ENCODE results near the gene GBP2. TPM values are rescaled to one million over a fixed set of nuclear protein-coding genes. Genes with fewer than 3 reads are reported as not detected.

GBP2 gene
- total and polyA plus RNA-seq, 12 donors = 13.8 to 356 (median 204) TPM

- H3K27ac ChIP-seq = no peak overlapping the region
- no peaks in the 10 kb centered on the region for H3K9me3 ChIP-seq (replicated peaks in 1 of 3)
- no peaks in the 10 kb centered on the region for H3K4me1 ChIP-seq (replicated peaks in 1 of 2)
- no peak overlapping the region for H3K4me3 ChIP-seq
- intact Hi-C loops (cut with DNase I) = no loop called here
- H3K36me3 ChIP-seq (replicated peaks in 1 of 2) = no peaks in the 10 kb centered on the region
- WGBS, 4 donors = 75 to 85% (median 81%) methylated on average over 3 of the region's 3 CpGs
- TF ChIP-seq CTCF (IDR thresholded peaks at IDR 0.05) (no peak), POLR2A (IDR thresholded peaks at IDR 0.05) (no peak)
- no peak for DNase-seq
- no peaks in the 10 kb centered on the region for H3K27me3 ChIP-seq
These were observed 22.1 kb upstream of the GBP2 start for GRCh38 chr1:89147678-89148658.

- Histone ChIP-seq H3K36me3 (replicated peaks in 1 of 2) (no peaks in the 10 kb centered on the region), H3K9me3 (replicated peaks in 1 of 3) (no peaks in the 10 kb centered on the region), H3K4me3 (no peak overlapping the region), H3K4me1 (replicated peaks in 1 of 2) (peaks cover 0 to 8% of the 10 kb centered on the region in 2 donors), H3K27ac (no peak overlapping the region), H3K27me3 (no peaks in the 10 kb centered on the region)
- no peak for DNase-seq
- intact Hi-C loops (cut with DNase I) = no loop called here
- TF ChIP-seq CTCF (IDR thresholded peaks at IDR 0.05) = no peak
- no peak for TF ChIP-seq POLR2A (IDR thresholded peaks at IDR 0.05)
- WGBS, 4 donors = 81 to 86% (median 83%) methylated on average over 3 of the region's 3 CpGs
These were observed 20.8 kb upstream of the GBP2 start for GRCh38 chr1:89146721-89147120.

- H3K4me3 ChIP-seq = no peak overlapping the region
- 85 to 90% (median 87%) methylated on average over 2 of the region's 2 CpGs for WGBS, 4 donors
- H3K9me3 ChIP-seq (replicated peaks in 1 of 3) = no peaks in the 10 kb centered on the region
- no peak overlapping the region for H3K27ac ChIP-seq
- H3K36me3 ChIP-seq (replicated peaks in 1 of 2) = no peaks in the 10 kb centered on the region
- TF ChIP-seq POLR2A (IDR thresholded peaks at IDR 0.05) (no peak), CTCF (IDR thresholded peaks at IDR 0.05) (no peak)
- peaks cover 0 to 10% of the 10 kb centered on the region in 2 donors for H3K4me1 ChIP-seq (replicated peaks in 1 of 2)
- DNase-seq = no peak
- no peaks in the 10 kb centered on the region for H3K27me3 ChIP-seq
- intact Hi-C loops (cut with DNase I) = no loop called here
These were observed 17.6 kb upstream of the GBP2 start for GRCh38 chr1:89143484-89143883.

- no peaks in the 10 kb centered on the region for H3K36me3 ChIP-seq (replicated peaks in 1 of 2)
- no peak overlapping the region for H3K4me3 ChIP-seq
- TF ChIP-seq POLR2A (IDR thresholded peaks at IDR 0.05) (no peak), CTCF (IDR thresholded peaks at IDR 0.05) (no peak)
- peaks cover 0 to 10% of the 10 kb centered on the region in 2 donors for H3K4me1 ChIP-seq (replicated peaks in 1 of 2)
- H3K9me3 ChIP-seq (replicated peaks in 1 of 3) = no peaks in the 10 kb centered on the region
- DNase-seq = peak in 4 of 7 donors; percentile 28 to 56 (median 48)
- intact Hi-C loops (cut with DNase I) = no loop called here
- H3K27me3 ChIP-seq = no peaks in the 10 kb centered on the region
- 57 to 64% (median 58%) methylated on average over 4 of the region's 4 CpGs for WGBS, 4 donors
- H3K27ac ChIP-seq = no peak overlapping the region
These were observed 16.2 kb upstream of the GBP2 start for GRCh38 chr1:89142160-89142559.

All from adrenal gland (tissue), 12 donors.